GM19240 (cell line): ENCODE results near the gene SEC61B.

Experiments
- DNase-seq: peaks from one replicate; pipeline ENCODE4 v3.0.0; 2011; ENCODE audit warnings: low spot score; ENCODE audit not compliant: insufficient read length

Gene SEC61B

DNA sequence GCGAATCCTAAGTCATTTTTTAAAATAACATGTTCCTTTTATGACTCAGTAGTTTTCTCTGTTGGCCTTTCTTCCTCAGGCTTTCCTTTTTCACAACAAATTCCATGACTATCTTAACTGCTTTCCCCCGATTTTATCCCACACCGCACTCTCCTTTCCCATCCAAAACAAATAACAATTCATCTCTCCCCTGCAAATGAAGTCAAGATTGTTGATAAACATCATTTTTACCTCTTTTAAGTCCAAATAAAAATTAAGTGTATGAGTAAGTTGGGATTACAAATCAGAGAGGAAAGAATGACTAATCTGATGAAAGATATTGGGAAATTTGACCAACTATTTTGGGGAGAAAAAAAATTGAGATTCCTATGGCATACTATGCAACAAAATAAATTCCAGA is 47.3 kb downstream of the SEC61B start:
- DNase-seq = no peak

DNA sequence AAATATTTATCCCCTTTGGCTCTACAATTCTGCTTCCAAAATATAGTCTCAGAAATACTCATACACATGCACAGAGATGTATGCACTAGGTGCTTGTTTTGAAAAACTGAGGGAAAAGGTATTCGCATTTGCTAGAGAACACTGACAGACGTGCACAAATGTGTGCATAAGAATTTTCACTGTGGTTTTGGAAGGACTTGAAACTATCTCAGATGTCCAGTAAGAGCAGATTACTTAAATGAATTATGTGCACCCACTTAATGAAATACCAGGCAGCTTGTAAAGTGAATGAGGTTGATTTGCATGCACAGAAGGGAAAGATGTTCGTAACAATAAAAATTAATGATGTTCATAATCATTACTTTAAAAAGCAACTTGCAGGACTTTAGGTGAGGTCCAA is 48.4 kb downstream of the SEC61B start:
- DNase-seq = no peak

GRCh38 chr9:99272836-99273235 is 50.8 kb downstream of the SEC61B start:
- no peak for DNase-seq

DNA sequence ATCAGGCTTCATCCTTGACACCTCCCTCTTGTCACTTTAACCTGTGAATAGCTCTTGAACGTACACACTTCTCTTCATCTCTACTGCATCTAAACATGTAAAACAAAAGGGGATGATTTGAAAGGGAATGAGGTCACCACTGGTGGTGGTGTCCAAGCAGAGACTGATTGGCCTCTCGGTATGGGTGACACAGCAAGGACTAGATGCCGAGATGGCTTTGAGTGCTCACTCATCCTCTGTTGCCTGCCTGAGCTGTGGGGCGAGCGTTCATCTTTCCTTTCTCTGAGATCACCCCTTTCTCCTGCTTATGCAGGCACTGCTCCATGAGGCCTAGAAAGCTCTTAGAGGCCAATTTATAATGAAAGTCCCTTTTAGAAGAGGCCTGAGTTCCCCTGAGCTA is 51.9 kb downstream of the SEC61B start:
- DNase-seq = no peak

GRCh38 chr9:99274495-99274894 is 52.4 kb downstream of the SEC61B start:
- no peak for DNase-seq
